SU-DHL-6 (cell line): ENCODE results near the gene KBTBD8.

Experiments used
- CTCF ChIP-seq: fragments of 200-600 bp; sonication (generic); IDR thresholded peaks from one replicate; pipeline ENCODE4 v1.5.1; 2017; ENCODE audit warnings: antibody characterized with exemption, mild to moderate bottlenecking, low read length, moderate library complexity; ENCODE audit not compliant: insufficient read depth, poor library complexity, severe bottlenecking
- EZH2phosphoT487 ChIP-seq: fragments of 200-600 bp; sonication (generic), shearing (Covaris generic); conservative IDR thresholded peaks from 2 replicates; pipeline ENCODE4 v1.6.1; 2018; ENCODE audit warnings: mild to moderate bottlenecking, antibody characterized with exemption, low read length, moderate library complexity, mixed read lengths

DNA sequence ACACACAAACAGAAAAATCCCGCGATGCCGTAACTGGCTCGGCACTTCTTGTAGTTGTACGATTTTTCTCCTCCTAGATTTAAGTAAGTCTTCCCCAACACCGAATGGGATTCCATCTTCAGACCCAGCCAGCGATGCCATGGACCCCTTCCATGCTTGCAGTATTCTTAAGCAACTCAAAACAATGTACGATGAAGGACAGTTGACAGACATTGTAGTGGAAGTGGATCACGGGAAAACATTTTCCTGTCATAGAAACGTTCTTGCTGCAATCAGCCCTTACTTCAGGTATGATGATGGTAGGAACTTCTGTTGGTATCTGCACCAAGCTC, 763 bp downstream of the KBTBD8 start:
- TF ChIP-seq CTCF (no peak), EZH2phosphoT487 (no peak)
